GM18873 (cell line): ENCODE measurements around the gene SLC2A8.
A peak's percentile ranks its signal among the peaks of the same experiment; 100 is the strongest.

Experiments
- ATAC-seq: cut with Tn5 transposase; IDR thresholded peaks from one replicate; pipeline ENCODE4 v1.9.1; 2021; ENCODE audit warnings: mild to moderate bottlenecking, moderate library complexity, moderate number of reproducible peaks; ENCODE audit not compliant: unreplicated experiment, low FRiP score

SLC2A8 gene

GRCh38 chr9:127396808-127397645, at the start of gene SLC2A8:
Gene SLC2A8 (plus strand): TSS chr9:127397169. CDS start chr9:127397231, 62 bp downstream.
- peak; percentile 97 for ATAC-seq

GRCh38 chr9:127347831-127348776, 48.9 kb upstream of the SLC2A8 start:
- no peak for ATAC-seq

GRCh38 chr9:127349483-127350113, 47.4 kb upstream of the SLC2A8 start:
- ATAC-seq, result no peak

- no peak for ATAC-seq
Observed at GRCh38 chr9:127351182-127352166, 45.5 kb upstream of the SLC2A8 start.

GRCh38 chr9:127353882-127354281, 43.1 kb upstream of the SLC2A8 start:
- ATAC-seq, result no peak

- no peak for ATAC-seq
Observed at GRCh38 chr9:127356906-127357305, 40.1 kb upstream of the SLC2A8 start.

GRCh38 chr9:127358023-127358535, 38.9 kb upstream of the SLC2A8 start:
- no peak for ATAC-seq

GRCh38 chr9:127358770-127359169, 38.2 kb upstream of the SLC2A8 start:
- no peak for ATAC-seq

GRCh38 chr9:127360250-127360649, 36.7 kb upstream of the SLC2A8 start:
- ATAC-seq, result no peak

GRCh38 chr9:127360829-127361228, 36.1 kb upstream of the SLC2A8 start:
- no peak for ATAC-seq

GRCh38 chr9:127361561-127361960, 35.4 kb upstream of the SLC2A8 start:
- no peak for ATAC-seq

- no peak for ATAC-seq
Observed at GRCh38 chr9:127362829-127363228, 34.1 kb upstream of the SLC2A8 start.

GRCh38 chr9:127365461-127365860, 31.5 kb upstream of the SLC2A8 start:
- ATAC-seq, result no peak

- no peak for ATAC-seq
Observed at GRCh38 chr9:127366594-127366993, 30.4 kb upstream of the SLC2A8 start.

- no peak for ATAC-seq
Observed at GRCh38 chr9:127368852-127369402, 28.0 kb upstream of the SLC2A8 start.

- ATAC-seq, result no peak
Observed at GRCh38 chr9:127369428-127369827, 27.5 kb upstream of the SLC2A8 start.

GRCh38 chr9:127370147-127370579, 26.8 kb upstream of the SLC2A8 start:
- no peak for ATAC-seq

- no peak for ATAC-seq
Observed at GRCh38 chr9:127370672-127371648, 26.0 kb upstream of the SLC2A8 start.
